Measurements from ENCODE around the gene FERMT3. TPM values are rescaled to one million over a fixed set of nuclear protein-coding genes. Genes with fewer than 3 reads are reported as not detected.

FERMT3 gene
- total RNA-seq, 1 donor from 2014 or later = 4.7 TPM

GRCh38 chr11:64232182-64232966, 25.9 kb downstream of the FERMT3 start:
- H3K27me3 ChIP-seq (ENCODE audit: control insufficient read depth in 3 of 3, insufficient read depth in 3 of 3, low read length in 3 of 3) = no peaks in the 10 kb centered on the region
- H3K9me3 ChIP-seq (ENCODE audit: control insufficient read depth in 3 of 3, low read length in 3 of 3) = no peaks in the 10 kb centered on the region
- H3K36me3 ChIP-seq (ENCODE audit: control insufficient read depth in 3 of 3, insufficient read depth in 3 of 3, low read length in 3 of 3) = peaks cover 4 to 5% (median 4%) of the 10 kb centered on the region in 3 donors
- no peak overlapping the region for H3K27ac ChIP-seq (ENCODE audit: low read depth, low read length)
- H3K4me1 ChIP-seq (ENCODE audit: control insufficient read depth in 3 of 3, insufficient read depth in 3 of 3, low read length in 3 of 3) = peaks cover 32 to 40% (median 38%) of the 10 kb centered on the region in 3 donors
- no peak overlapping the region for H3K4me3 ChIP-seq (ENCODE audit: low read length in 3 of 3)
- H3K9ac ChIP-seq (ENCODE audit: low read depth in 1 of 3, low read length in 3 of 3) = no peak overlapping the region

- Histone ChIP-seq H3K4me3 (ENCODE audit: low read length in 3 of 3) (no peak overlapping the region), H3K9ac (ENCODE audit: low read depth in 1 of 3, low read length in 3 of 3) (no peak overlapping the region), H3K27me3 (ENCODE audit: control insufficient read depth in 3 of 3, insufficient read depth in 3 of 3, low read length in 3 of 3) (no peaks in the 10 kb centered on the region), H3K4me1 (ENCODE audit: control insufficient read depth in 3 of 3, insufficient read depth in 3 of 3, low read length in 3 of 3) (peaks cover 29 to 37% (median 35%) of the 10 kb centered on the region in 3 donors), H3K27ac (ENCODE audit: low read depth, low read length) (no peak overlapping the region), H3K36me3 (ENCODE audit: control insufficient read depth in 3 of 3, insufficient read depth in 3 of 3, low read length in 3 of 3) (peaks cover 5 to 11% (median 10%) of the 10 kb centered on the region in 3 donors), H3K9me3 (ENCODE audit: control insufficient read depth in 3 of 3, low read length in 3 of 3) (no peaks in the 10 kb centered on the region)
Measured at GRCh38 chr11:64232967-64233315, 26.4 kb downstream of the FERMT3 start.

DNA sequence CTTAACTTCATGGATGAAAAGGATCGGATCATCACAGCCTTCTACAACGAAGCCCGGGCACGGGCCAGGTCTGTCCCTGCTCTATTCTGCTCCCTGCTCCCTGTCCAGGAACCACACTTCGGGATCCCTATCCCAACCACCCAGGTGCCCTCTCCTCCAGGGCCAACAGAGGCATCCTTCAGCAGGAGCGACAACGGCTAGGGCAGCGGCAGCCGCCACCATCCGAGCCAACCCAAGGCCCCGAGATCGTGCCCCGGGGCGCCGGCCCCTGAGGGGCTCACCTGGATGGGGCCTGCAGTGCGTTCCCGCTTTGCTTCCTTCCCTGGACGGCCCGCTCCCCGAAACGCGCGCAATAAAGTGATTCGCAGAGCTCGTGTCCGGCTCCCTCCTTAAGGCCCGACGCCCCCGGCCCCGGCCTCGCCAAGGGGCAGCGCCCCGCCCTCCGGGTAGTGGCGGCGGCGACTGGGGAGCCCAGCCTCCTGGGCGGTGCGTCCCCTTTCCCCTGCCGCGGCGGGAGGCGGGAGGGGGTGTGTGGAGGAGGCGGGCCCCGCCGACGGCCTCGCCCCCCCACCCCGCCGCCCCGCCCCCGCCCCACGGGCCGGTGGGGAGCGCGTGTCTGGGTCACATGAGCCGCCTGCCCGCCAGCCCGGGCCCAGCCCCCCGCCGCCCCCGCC, 27.5 kb downstream of the FERMT3 start, which contains the start of gene VEGFB:
TSS of gene VEGFB (plus strand) at position 672 of the 674 bp plus-strand sequence. CDS start 250 bp downstream, outside the sequence.
- Histone ChIP-seq H3K36me3 (ENCODE audit: control insufficient read depth in 3 of 3, insufficient read depth in 3 of 3, low read length in 3 of 3) (peaks cover 16 to 21% (median 20%) of the 10 kb centered on the region in 3 donors), H3K9ac (ENCODE audit: low read depth in 1 of 3, low read length in 3 of 3) (peak within 1 kb of the TSS; percentile 70 to 89 (median 71)), H3K4me3 (ENCODE audit: low read length in 3 of 3) (peak within 1 kb of the TSS; percentile 70 to 82 (median 79)), H3K27me3 (ENCODE audit: control insufficient read depth in 3 of 3, insufficient read depth in 3 of 3, low read length in 3 of 3) (no peaks in the 10 kb centered on the region), H3K9me3 (ENCODE audit: control insufficient read depth in 3 of 3, low read length in 3 of 3) (no peaks in the 10 kb centered on the region), H3K4me1 (ENCODE audit: control insufficient read depth in 3 of 3, insufficient read depth in 3 of 3, low read length in 3 of 3) (peaks cover 28 to 35% (median 34%) of the 10 kb centered on the region in 3 donors), H3K27ac (ENCODE audit: low read depth, low read length) (peak within 1 kb of the TSS; percentile 74)

DNA sequence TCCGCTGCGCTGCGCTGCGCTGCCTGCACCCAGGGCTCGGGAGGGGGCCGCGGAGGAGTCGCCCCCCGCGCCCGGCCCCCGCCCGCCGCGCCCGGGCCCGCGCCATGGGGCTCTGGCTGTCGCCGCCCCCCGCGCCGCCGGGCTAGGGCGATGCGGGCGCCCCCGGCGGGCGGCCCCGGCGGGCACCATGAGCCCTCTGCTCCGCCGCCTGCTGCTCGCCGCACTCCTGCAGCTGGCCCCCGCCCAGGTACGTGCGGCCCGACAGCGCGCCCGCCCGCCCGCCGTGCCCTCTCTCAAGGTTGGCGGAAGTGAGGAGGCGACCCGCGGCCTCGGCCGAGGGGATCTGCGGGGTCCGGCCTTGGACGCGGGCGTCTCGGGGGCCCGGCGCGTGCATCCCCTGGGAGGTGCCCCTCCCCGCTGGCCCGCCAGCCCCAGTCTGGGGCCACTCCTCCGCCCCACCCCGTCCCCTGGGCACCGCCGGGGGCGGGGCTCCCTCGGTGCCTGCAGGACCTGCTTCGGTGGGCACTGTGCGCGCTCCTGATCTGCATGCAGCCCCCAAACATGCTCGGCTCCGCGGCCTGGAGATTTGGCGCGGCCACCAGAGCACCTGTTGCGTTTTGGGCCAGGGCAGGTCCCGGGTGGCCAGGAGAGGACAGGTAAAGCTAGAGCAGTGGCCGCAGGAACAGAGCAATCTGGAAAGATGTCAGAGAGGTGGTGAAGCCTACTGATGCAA, 28.3 kb downstream of the FERMT3 start:
- Histone ChIP-seq H3K36me3 (ENCODE audit: control insufficient read depth in 3 of 3, insufficient read depth in 3 of 3, low read length in 3 of 3) (peaks cover 16 to 23% (median 20%) of the 10 kb centered on the region in 3 donors), H3K4me3 (ENCODE audit: low read length in 3 of 3) (peak overlapping the region; percentile 70 to 82 (median 79)), H3K4me1 (ENCODE audit: control insufficient read depth in 3 of 3, insufficient read depth in 3 of 3, low read length in 3 of 3) (peaks cover 23 to 30% (median 30%) of the 10 kb centered on the region in 3 donors), H3K9me3 (ENCODE audit: control insufficient read depth in 3 of 3, low read length in 3 of 3) (no peaks in the 10 kb centered on the region), H3K27me3 (ENCODE audit: control insufficient read depth in 3 of 3, insufficient read depth in 3 of 3, low read length in 3 of 3) (no peaks in the 10 kb centered on the region), H3K27ac (ENCODE audit: low read depth, low read length) (peak overlapping the region; percentile 65), H3K9ac (ENCODE audit: low read depth in 1 of 3, low read length in 3 of 3) (peak overlapping the region; percentile 70 to 89 (median 71))

- H3K36me3 ChIP-seq (ENCODE audit: control insufficient read depth in 3 of 3, insufficient read depth in 3 of 3, low read length in 3 of 3) = peaks cover 16 to 24% (median 20%) of the 10 kb centered on the region in 3 donors
- no peaks in the 10 kb centered on the region for H3K27me3 ChIP-seq (ENCODE audit: control insufficient read depth in 3 of 3, insufficient read depth in 3 of 3, low read length in 3 of 3)
- peak overlapping the region; percentile 65 for H3K27ac ChIP-seq (ENCODE audit: low read depth, low read length)
- H3K9ac ChIP-seq (ENCODE audit: low read depth in 1 of 3, low read length in 3 of 3) = peak overlapping the region; percentile 70 to 89 (median 71)
- H3K4me3 ChIP-seq (ENCODE audit: low read length in 3 of 3) = peak overlapping the region; percentile 70 to 82 (median 79)
- peaks cover 28 to 36% (median 33%) of the 10 kb centered on the region in 3 donors for H3K4me1 ChIP-seq (ENCODE audit: control insufficient read depth in 3 of 3, insufficient read depth in 3 of 3, low read length in 3 of 3)
- H3K9me3 ChIP-seq (ENCODE audit: control insufficient read depth in 3 of 3, low read length in 3 of 3) = no peaks in the 10 kb centered on the region
Measured at GRCh38 chr11:64235437-64236161, 29.1 kb downstream of the FERMT3 start.

GRCh38 chr11:64237484-64237951, 31.0 kb downstream of the FERMT3 start:
- Histone ChIP-seq H3K27me3 (ENCODE audit: control insufficient read depth in 3 of 3, insufficient read depth in 3 of 3, low read length in 3 of 3) (no peaks in the 10 kb centered on the region), H3K4me1 (ENCODE audit: control insufficient read depth in 3 of 3, insufficient read depth in 3 of 3, low read length in 3 of 3) (peaks cover 28 to 41% (median 33%) of the 10 kb centered on the region in 3 donors), H3K9me3 (ENCODE audit: control insufficient read depth in 3 of 3, low read length in 3 of 3) (no peaks in the 10 kb centered on the region), H3K9ac (ENCODE audit: low read depth in 1 of 3, low read length in 3 of 3) (no peak overlapping the region), H3K27ac (ENCODE audit: low read depth, low read length) (no peak overlapping the region), H3K36me3 (ENCODE audit: control insufficient read depth in 3 of 3, insufficient read depth in 3 of 3, low read length in 3 of 3) (peaks cover 16 to 24% (median 20%) of the 10 kb centered on the region in 3 donors), H3K4me3 (ENCODE audit: low read length in 3 of 3) (no peak overlapping the region)

DNA sequence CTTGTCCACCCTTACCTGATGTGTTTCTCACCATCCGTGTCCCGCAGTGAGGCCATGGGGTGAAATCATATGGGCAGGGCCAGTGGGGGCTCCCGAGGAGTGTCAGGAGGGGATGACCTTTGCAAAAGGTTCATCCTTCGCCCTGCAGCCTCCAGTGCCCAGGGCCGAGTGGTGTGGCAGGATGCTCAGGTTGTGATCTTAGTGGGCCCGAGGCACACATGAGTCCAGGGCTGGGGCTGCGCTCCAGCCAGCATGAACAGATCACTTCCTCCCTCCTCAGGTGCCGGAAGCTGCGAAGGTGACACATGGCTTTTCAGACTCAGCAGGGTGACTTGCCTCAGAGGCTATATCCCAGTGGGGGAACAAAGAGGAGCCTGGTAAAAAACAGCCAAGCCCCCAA, 31.6 kb downstream of the FERMT3 start:
- Histone ChIP-seq H3K36me3 (ENCODE audit: control insufficient read depth in 3 of 3, insufficient read depth in 3 of 3, low read length in 3 of 3) (peaks cover 16 to 24% (median 21%) of the 10 kb centered on the region in 3 donors), H3K9me3 (ENCODE audit: control insufficient read depth in 3 of 3, low read length in 3 of 3) (no peaks in the 10 kb centered on the region), H3K9ac (ENCODE audit: low read depth in 1 of 3, low read length in 3 of 3) (no peak overlapping the region), H3K4me1 (ENCODE audit: control insufficient read depth in 3 of 3, insufficient read depth in 3 of 3, low read length in 3 of 3) (peaks cover 34 to 43% (median 39%) of the 10 kb centered on the region in 3 donors), H3K27me3 (ENCODE audit: control insufficient read depth in 3 of 3, insufficient read depth in 3 of 3, low read length in 3 of 3) (no peaks in the 10 kb centered on the region), H3K27ac (ENCODE audit: low read depth, low read length) (no peak overlapping the region), H3K4me3 (ENCODE audit: low read length in 3 of 3) (no peak overlapping the region)

GRCh38 chr11:64238999-64239398, 32.5 kb downstream of the FERMT3 start:
- peaks cover 20 to 31% (median 28%) of the 10 kb centered on the region in 3 donors for H3K36me3 ChIP-seq (ENCODE audit: control insufficient read depth in 3 of 3, insufficient read depth in 3 of 3, low read length in 3 of 3)
- H3K9ac ChIP-seq (ENCODE audit: low read depth in 1 of 3, low read length in 3 of 3) = no peak overlapping the region
- H3K27ac ChIP-seq (ENCODE audit: low read depth, low read length) = no peak overlapping the region
- no peaks in the 10 kb centered on the region for H3K9me3 ChIP-seq (ENCODE audit: control insufficient read depth in 3 of 3, low read length in 3 of 3)
- H3K4me1 ChIP-seq (ENCODE audit: control insufficient read depth in 3 of 3, insufficient read depth in 3 of 3, low read length in 3 of 3) = peaks cover 35 to 45% (median 42%) of the 10 kb centered on the region in 3 donors
- no peak overlapping the region for H3K4me3 ChIP-seq (ENCODE audit: low read length in 3 of 3)
- H3K27me3 ChIP-seq (ENCODE audit: control insufficient read depth in 3 of 3, insufficient read depth in 3 of 3, low read length in 3 of 3) = no peaks in the 10 kb centered on the region
